HG03460 (cell line): ENCODE measurements around the gene IQCE.

ENCODE experiments used
- ATAC-seq: cut with Tn5 transposase; IDR thresholded peaks from one replicate; pipeline ENCODE4 v1.9.1; 2021; ENCODE audit not compliant: unreplicated experiment

IQCE gene

GRCh38 chr7:2613098-2613930, 54.5 kb downstream of the IQCE start:
- no peak for ATAC-seq

- ATAC-seq = no peak
Measured at GRCh38 chr7:2613931-2614600, 55.3 kb downstream of the IQCE start.

- no peak for ATAC-seq
Measured at GRCh38 chr7:2614631-2615330, 56.0 kb downstream of the IQCE start.

- no peak for ATAC-seq
Measured at GRCh38 chr7:2616387-2617324, 57.9 kb downstream of the IQCE start.

GRCh38 chr7:2617325-2617905, 58.6 kb downstream of the IQCE start:
- ATAC-seq = no peak

- ATAC-seq = no peak
Measured at GRCh38 chr7:2619116-2619515, 60.3 kb downstream of the IQCE start.

GRCh38 chr7:2621061-2621828, 62.5 kb downstream of the IQCE start:
- no peak for ATAC-seq

- ATAC-seq = no peak
Measured at GRCh38 chr7:2621948-2622640, 63.3 kb downstream of the IQCE start.

GRCh38 chr7:2622869-2623697, 64.3 kb downstream of the IQCE start:
- ATAC-seq = no peak

- no peak for ATAC-seq
Measured at GRCh38 chr7:2623698-2624014, 64.9 kb downstream of the IQCE start.

- ATAC-seq = no peak
Measured at GRCh38 chr7:2624293-2624886, 65.6 kb downstream of the IQCE start.

- ATAC-seq = no peak
Measured at GRCh38 chr7:2626498-2627117, 67.8 kb downstream of the IQCE start.

GRCh38 chr7:2627258-2628129, 68.7 kb downstream of the IQCE start:
- no peak for ATAC-seq

GRCh38 chr7:2628130-2628482, 69.3 kb downstream of the IQCE start:
- ATAC-seq = no peak

- ATAC-seq = no peak
Measured at GRCh38 chr7:2628891-2629290, 70.1 kb downstream of the IQCE start.
